IPS DF 6.9 (cell line): ENCODE results near the gene SLC29A4.
"Not testable (repeated sequence)": the region's sequence is repeated elsewhere in the genome, so short reads cannot be mapped to it uniquely, and the experiment has no call there.

Experiments used
- DNase-seq: peaks from one replicate; pipeline ENCODE4 v3.0.0-alpha.2; 2013; ENCODE audit warnings: low read depth, low spot score
- H3K27ac ChIP-seq: one replicate; pipeline ENCODE4 v1.5.1; 2013; ENCODE audit warnings: low read length, control low read depth
- H3K27me3 ChIP-seq: 2 replicates; pipeline ENCODE4 v1.6.1; 2013; ENCODE audit warnings: mild to moderate bottlenecking, low read length; ENCODE audit not compliant: control insufficient read depth, insufficient read depth
- H3K36me3 ChIP-seq: 2 replicates; pipeline ENCODE4 v1.6.1; 2013; ENCODE audit warnings: low read length; ENCODE audit not compliant: control insufficient read depth, insufficient read depth
- H3K4me1 ChIP-seq: 2 replicates; pipeline ENCODE4 v1.6.1; 2013; ENCODE audit warnings: low read length; ENCODE audit not compliant: control insufficient read depth, insufficient read depth
- H3K4me3 ChIP-seq: 2 replicates; pipeline ENCODE4 v1.5.1; 2013; ENCODE audit warnings: mild to moderate bottlenecking, low read length
- H3K9me3 ChIP-seq: 2 replicates; pipeline ENCODE4 v1.6.1; 2013; ENCODE audit warnings: low read length, inconsistent platforms; ENCODE audit not compliant: control insufficient read depth, insufficient read depth
- WGBS: extraction: QIAGEN DNeasy Blood & Tissue Kit; methylation state at CpG from one replicate; pipeline ENCODE4 v1.1.7; 2013; ENCODE audit warnings: mixed read lengths, missing lambda C conversion rate; ENCODE audit not compliant: insufficient read length, insufficient coverage; 5-methylcytosine and 5-hydroxymethylcytosine counted together

The SLC29A4 gene

GRCh38 chr7:5323800-5324781 is 41.3 kb downstream of the SLC29A4 start:
- DNase-seq, H3K27ac ChIP-seq, H3K4me3 ChIP-seq, H3K36me3 ChIP-seq, H3K9me3 ChIP-seq, H3K27me3 ChIP-seq, H3K4me1 ChIP-seq: not testable (repeated sequence)
- WGBS = no CpG with 5 or more reads among the region's 31 CpGs

- Histone ChIP-seq H3K4me3 (no peak overlapping the region), H3K27ac (no peak overlapping the region), H3K9me3 (no peaks in the 10 kb centered on the region), H3K4me1 (no peaks in the 10 kb centered on the region), H3K36me3 (no peaks in the 10 kb centered on the region), H3K27me3 (no peaks in the 10 kb centered on the region)
- WGBS = no CpG with 5 or more reads among the region's 10 CpGs
- DNase-seq = no peak
Measured at GRCh38 chr7:5324961-5325360, 42.2 kb downstream of the SLC29A4 start.

- Histone ChIP-seq H3K4me3 (no peak overlapping the region), H3K36me3 (no peaks in the 10 kb centered on the region; the same call in 1 of the 2 replicates), H3K27me3 (no peaks in the 10 kb centered on the region), H3K27ac (no peak overlapping the region), H3K4me1 (no peaks in the 10 kb centered on the region; the same call in 1 of the 2 replicates), H3K9me3 (no peaks in the 10 kb centered on the region)
- WGBS = no CpG with 5 or more reads among the region's 3 CpGs
- DNase-seq = no peak
Measured at GRCh38 chr7:5330288-5330687, 47.5 kb downstream of the SLC29A4 start.

DNA sequence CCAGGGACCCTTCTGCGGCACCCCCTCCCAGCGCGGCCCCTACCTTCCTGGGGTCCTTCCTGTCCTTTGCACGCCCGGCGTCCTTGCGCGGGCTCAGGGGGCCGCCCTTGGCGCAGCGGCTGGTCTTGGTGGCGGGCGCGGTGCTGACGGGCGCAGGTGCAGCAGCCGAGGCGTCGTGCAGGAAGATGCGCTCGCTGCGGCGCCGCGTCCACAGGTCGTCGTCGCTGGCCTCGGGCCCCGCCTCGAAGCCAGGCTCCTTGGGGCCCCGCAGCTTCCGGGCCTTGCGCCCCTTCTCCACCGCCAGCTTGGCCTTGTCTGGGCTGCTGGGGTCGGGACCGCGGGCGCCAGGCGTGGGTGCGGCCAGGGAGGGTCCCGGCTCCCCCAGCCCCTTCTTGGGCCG is 49.8 kb downstream of the SLC29A4 start:
- no peak overlapping the region for H3K4me3 ChIP-seq

GRCh38 chr7:5333121-5334045 is 50.6 kb downstream of the SLC29A4 start:
- no CpG with 5 or more reads among the region's 32 CpGs for WGBS
- Histone ChIP-seq H3K4me3 (no peak overlapping the region), H3K27ac (no peak overlapping the region), H3K36me3 (no peaks in the 10 kb centered on the region; the same call in 1 of the 2 replicates), H3K4me1 (no peaks in the 10 kb centered on the region; the same call in 1 of the 2 replicates), H3K9me3 (no peaks in the 10 kb centered on the region), H3K27me3 (no peaks in the 10 kb centered on the region)
- no peak for DNase-seq

More for the DNA sequence above, 49.8 kb downstream of the SLC29A4 start:
- Histone ChIP-seq H3K4me1 (no peaks in the 10 kb centered on the region; the same call in 1 of the 2 replicates), H3K9me3 (no peaks in the 10 kb centered on the region), H3K27me3 (no peaks in the 10 kb centered on the region), H3K36me3 (no peaks in the 10 kb centered on the region; the same call in 1 of the 2 replicates), H3K27ac (no peak overlapping the region)
- DNase-seq = no peak
- WGBS = no CpG with 5 or more reads among the region's 43 CpGs

GRCh38 chr7:5334671-5335070 is 51.9 kb downstream of the SLC29A4 start:
- Histone ChIP-seq H3K4me3 (no peak overlapping the region), H3K4me1 (no peaks in the 10 kb centered on the region; the same call in 1 of the 2 replicates), H3K9me3 (no peaks in the 10 kb centered on the region), H3K36me3 (no peaks in the 10 kb centered on the region; the same call in 1 of the 2 replicates), H3K27me3 (no peaks in the 10 kb centered on the region), H3K27ac (no peak overlapping the region)
- no CpG with 5 or more reads among the region's 8 CpGs for WGBS
- DNase-seq = no peak

GRCh38 chr7:5337047-5337446 is 54.3 kb downstream of the SLC29A4 start:
- Histone ChIP-seq H3K9me3 (no peaks in the 10 kb centered on the region), H3K27me3 (no peaks in the 10 kb centered on the region), H3K4me1 (no peaks in the 10 kb centered on the region; the same call in 1 of the 2 replicates), H3K4me3 (no peak overlapping the region), H3K36me3 (no peaks in the 10 kb centered on the region; the same call in 1 of the 2 replicates), H3K27ac (no peak overlapping the region)
- no peak for DNase-seq
- no CpG with 5 or more reads among the region's 11 CpGs for WGBS

GRCh38 chr7:5339955-5340354 is 57.2 kb downstream of the SLC29A4 start:
- no peaks in the 10 kb centered on the region for H3K9me3 ChIP-seq
- H3K36me3 ChIP-seq = no peaks in the 10 kb centered on the region
- DNase-seq = no peak
- H3K4me1 ChIP-seq = no peaks in the 10 kb centered on the region
- no peak overlapping the region for H3K4me3 ChIP-seq
- H3K27me3 ChIP-seq = no peaks in the 10 kb centered on the region
- no peak overlapping the region for H3K27ac ChIP-seq
- WGBS = no CpG with 5 or more reads among the region's 2 CpGs

DNA sequence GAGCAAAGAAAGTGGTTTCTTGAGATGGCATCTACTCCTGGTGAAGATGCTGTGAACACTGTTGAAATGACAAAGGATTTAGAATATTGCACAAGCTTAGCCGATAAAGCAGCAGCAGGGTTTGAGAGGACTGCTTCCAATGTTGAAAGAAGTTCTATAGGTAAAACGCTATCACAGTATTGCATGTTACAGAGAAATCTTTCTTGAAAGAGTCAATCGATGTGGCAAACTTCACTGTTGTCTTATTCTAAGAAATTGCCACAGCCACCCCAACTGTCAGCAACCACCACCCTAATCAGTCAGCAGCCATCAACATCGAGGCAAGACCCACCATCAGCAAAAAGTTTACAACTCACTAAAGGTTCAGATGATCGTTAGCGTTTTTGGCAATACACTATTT is 59.9 kb downstream of the SLC29A4 start:
- no peaks in the 10 kb centered on the region for H3K9me3 ChIP-seq
- no CpG with 5 or more reads among the region's 6 CpGs for WGBS
- no peaks in the 10 kb centered on the region for H3K4me1 ChIP-seq
- no peaks in the 10 kb centered on the region for H3K27me3 ChIP-seq
- no peak overlapping the region for H3K27ac ChIP-seq
- H3K4me3 ChIP-seq = no peak overlapping the region
- no peak for DNase-seq
- H3K36me3 ChIP-seq = no peaks in the 10 kb centered on the region

GRCh38 chr7:5343884-5344283 is 61.1 kb downstream of the SLC29A4 start:
- no peak overlapping the region for H3K27ac ChIP-seq
- no peaks in the 10 kb centered on the region for H3K27me3 ChIP-seq
- DNase-seq = no peak
- no peaks in the 10 kb centered on the region for H3K4me1 ChIP-seq
- H3K9me3 ChIP-seq = no peaks in the 10 kb centered on the region
- no CpG with 5 or more reads among the region's 2 CpGs for WGBS
- no peaks in the 10 kb centered on the region for H3K36me3 ChIP-seq
- no peak overlapping the region for H3K4me3 ChIP-seq
